NCI-H526 (cell line): ENCODE results near the gene FNIP2.
"Not testable (repeated sequence)": the region's sequence is repeated elsewhere in the genome, so short reads cannot be mapped to it uniquely, and the experiment has no call there.

ENCODE experiments used
- DNase-seq, 2 experiments: peaks; one replicate each; lab custom pipeline; 2025; lab: John Stamatoyannopoulos, UW

FNIP2 gene

DNA sequence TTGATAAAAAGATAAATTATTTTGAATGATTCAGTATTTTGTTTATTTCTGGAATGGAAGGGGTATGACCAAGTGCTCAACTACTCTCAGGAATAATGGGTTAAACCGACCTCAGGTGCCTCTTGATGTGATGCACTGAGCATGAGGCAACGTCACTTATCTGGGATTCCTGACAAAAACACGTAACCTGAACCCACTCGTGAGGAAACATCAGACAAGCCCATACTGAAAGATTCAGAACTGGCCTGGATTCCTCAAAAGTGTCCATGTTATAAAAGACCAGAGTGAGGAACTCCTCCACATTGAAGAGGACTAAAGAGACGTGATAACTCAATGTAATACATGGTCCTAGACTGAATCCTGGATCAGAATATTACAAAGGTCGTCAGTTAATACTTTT lies 144.0 kb downstream of the FNIP2 start:
- no peak for DNase-seq

GRCh38 chr4:158913766-158914165 lies 144.9 kb downstream of the FNIP2 start:
- no peak for DNase-seq

DNA sequence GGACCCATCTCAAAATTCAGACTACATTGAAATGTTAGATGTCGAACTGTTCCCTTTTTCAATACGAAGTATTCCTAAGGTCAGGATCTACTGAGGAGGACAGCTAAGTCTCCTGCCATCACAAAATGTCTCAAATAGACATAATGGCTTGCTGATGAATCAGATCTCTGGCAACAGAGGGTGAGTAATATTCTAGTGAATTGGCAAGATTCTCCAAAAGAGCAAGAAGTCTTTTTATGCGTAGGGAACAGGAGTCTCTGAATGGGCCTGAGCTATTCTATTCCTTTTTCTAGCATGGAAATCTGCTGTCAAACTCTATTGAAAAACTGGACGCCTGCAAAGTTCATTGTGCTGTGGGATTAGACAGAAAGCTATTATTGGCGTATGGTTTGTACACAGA lies 145.4 kb downstream of the FNIP2 start:
- DNase-seq: no peak

- no peak for DNase-seq
Measured at GRCh38 chr4:158915683-158916241, 146.9 kb downstream of the FNIP2 start.

GRCh38 chr4:158920452-158920996 lies 151.7 kb downstream of the FNIP2 start:
- not testable (repeated sequence) for DNase-seq

DNA sequence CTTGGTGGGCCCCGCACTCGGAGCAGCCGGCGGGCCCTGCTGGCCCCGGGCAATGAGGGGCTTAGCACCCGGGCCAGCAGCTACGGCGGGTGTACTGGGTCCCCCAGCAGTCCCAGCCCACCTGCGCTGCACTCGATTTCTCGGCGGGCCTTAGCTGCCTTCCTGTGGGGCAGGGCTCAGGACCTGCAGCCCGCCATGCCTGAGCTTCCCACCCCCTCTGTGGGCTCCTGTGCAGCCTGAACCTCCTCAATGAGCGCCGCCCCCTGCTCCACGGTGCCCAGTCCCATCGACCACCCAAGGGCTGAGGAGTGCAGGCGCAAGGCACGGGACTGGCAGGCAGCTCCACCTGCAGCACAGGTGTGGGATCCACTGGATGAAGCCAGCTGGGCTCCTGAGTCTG lies 158.9 kb downstream of the FNIP2 start:
- DNase-seq: not testable (repeated sequence)

DNA sequence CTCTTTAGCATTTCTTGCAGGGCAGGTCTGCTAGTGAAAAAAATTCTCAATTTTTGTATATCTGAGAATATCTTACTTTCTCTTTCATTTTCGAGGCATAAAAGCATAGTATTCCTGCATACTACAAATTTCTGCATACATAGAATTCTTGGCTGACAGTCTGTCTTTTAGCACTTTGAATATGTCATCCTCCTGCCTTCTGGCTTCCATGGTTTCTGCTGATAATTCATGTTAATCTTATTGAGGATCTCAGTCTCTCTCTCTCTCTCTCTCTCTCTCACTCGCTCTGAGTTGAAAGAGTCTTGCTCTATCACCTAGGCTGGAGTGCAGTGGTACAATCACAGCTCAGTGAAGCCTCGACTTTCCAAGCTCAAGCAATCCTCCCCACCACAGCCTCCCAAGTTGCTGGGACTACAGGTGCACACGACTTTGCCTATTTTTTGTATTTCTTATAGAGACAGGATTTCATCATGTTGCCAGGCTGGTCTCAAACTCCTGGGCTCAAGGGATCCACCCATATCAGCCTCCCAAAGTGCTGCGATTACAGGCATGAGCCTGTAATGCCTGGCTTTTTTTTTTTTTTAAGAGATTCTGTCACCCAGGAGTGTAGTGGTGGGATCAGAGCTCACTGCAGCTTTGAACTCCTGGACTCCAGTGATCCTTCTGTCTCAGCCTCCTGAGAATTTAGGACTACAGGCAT lies 161.3 kb downstream of the FNIP2 start:
- DNase-seq: no peak

GRCh38 chr4:158930639-158930972 lies 161.8 kb downstream of the FNIP2 start:
- no peak for DNase-seq

- DNase-seq: no peak
Measured at GRCh38 chr4:158933236-158933635, 164.4 kb downstream of the FNIP2 start.

DNA sequence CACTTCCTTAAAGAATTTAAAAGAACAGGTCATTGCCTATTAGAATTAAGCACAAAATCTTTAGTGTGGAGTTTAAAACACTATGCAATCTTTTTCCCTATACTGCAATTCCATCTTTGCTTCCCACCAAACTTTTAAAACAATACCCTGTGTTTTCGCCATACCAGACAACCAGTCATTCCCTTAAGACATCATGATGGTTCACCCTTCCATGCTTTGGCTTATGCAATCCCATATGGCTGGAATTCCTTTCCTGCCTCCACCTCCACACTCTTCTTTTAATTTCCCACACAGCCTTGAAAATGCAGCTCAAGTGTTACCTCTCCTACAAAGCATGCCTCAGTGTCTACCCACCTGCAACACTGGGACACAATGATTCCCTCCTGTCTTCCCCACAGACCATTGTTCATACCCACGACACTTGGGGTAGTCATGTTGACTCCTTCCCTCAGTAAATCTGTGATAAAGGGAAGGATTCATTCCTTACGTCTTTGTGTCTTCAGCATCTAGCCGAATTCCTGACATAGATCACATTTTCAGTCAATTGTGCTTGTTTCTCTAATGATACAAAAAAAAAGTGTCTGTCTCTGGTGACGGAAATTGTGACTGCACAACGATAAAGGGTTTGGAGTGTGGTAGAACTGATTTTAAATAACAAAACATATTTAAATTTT lies 166.3 kb downstream of the FNIP2 start:
- DNase-seq: no peak

DNA sequence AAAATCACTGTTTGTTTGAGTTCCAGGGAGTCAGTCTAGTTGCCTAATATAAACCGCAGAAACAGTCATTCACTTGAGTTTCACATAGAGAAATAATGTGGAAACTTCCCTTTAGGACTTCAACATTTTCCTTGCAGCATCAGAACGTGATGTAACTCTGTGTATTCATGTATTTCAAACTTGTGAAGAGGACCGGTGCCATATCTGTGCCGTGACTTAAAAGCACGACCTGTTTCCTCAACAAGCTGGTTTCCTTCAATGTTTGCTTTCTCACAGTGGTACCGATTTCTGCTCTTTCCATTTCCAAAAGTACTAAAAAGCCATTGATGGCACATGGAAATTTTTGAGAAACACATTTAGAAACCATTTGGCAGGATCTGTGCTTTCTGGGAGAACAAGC lies 167.4 kb downstream of the FNIP2 start:
- no peak for DNase-seq

- no peak for DNase-seq
Measured at GRCh38 chr4:158938220-158939044, 169.6 kb downstream of the FNIP2 start.

DNA sequence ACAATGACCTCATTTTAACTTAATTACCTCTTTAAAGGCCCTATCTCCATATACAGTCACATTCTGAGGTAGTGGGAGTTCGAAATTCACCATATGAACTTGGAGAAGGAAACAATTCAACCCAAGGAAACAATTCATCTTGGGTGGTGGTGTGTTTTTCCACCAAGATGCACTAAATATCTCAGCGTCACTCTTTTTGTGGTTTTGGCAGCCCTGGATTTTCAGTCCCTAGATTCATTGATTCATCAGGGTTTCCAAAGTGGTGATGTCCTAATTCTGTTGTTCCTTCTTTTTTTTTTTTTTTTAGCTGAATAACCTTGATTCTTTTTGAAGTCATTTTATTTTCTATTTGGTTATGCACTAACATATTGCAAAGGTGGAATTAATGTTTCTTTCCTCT lies 171.4 kb downstream of the FNIP2 start:
- no peak for DNase-seq

GRCh38 chr4:158941321-158941720 lies 172.5 kb downstream of the FNIP2 start:
- DNase-seq: no peak

DNA sequence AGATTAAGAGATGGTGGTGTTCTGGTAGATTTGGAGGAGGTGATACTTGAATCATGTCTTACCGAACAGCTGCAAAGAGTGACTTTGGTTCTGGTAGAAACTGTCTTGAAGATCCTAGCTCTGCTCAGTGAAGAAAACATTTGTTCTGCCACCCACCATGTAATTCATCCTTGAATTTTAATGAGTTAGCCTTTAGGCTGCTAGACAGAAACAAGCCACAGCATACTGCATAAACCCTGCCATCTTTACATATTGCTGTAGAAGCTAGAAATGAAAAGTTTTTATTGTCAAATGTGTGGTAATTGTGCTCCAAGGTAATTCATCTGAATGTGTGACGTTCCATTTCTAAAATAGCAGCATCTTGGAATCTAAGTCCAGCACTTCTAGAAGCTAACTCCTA lies 173.1 kb downstream of the FNIP2 start:
- no peak for DNase-seq

GRCh38 chr4:158945529-158946108 lies 176.8 kb downstream of the FNIP2 start:
- no peak for DNase-seq

- DNase-seq: no peak
Measured at GRCh38 chr4:158946825-158947224, 178.0 kb downstream of the FNIP2 start.

DNA sequence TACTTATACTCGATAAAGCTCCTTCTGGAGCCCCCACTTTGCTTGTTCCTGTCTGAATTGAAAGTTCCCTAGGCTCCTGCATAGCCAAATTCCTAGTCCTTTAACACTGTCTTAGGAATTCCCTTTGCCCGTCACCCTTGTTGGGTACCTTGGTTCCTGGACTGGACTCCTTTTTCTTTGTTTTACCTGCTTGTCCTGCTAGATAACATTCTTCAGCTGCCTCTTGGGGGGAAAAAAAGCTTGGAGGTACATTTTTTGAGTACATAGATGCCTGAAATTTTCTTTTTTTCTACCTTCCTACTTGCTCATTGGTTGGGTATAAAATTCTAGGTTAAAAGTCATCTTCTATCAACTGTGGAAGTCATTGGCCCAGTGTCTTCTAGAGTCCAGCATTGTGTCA lies 179.2 kb downstream of the FNIP2 start:
- no peak for DNase-seq

DNA sequence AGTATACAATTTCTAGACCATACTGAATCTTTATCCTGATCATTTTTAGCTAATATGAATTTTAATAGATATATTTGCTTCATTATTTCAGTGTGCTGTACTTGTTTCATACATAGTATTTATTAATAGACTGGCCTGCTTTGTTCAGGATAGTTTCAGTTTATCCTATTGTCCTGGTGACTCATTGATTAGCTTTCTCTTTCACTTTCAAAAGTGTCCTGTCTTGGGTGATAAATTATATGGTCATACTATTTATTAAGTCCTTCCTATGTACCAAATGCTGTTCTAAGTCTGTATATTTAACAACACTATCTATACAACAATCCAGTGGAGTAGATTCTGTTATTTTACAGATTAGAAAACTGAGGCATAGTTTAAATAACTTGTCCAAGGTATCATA lies 180.3 kb downstream of the FNIP2 start:
- DNase-seq: no peak

DNA sequence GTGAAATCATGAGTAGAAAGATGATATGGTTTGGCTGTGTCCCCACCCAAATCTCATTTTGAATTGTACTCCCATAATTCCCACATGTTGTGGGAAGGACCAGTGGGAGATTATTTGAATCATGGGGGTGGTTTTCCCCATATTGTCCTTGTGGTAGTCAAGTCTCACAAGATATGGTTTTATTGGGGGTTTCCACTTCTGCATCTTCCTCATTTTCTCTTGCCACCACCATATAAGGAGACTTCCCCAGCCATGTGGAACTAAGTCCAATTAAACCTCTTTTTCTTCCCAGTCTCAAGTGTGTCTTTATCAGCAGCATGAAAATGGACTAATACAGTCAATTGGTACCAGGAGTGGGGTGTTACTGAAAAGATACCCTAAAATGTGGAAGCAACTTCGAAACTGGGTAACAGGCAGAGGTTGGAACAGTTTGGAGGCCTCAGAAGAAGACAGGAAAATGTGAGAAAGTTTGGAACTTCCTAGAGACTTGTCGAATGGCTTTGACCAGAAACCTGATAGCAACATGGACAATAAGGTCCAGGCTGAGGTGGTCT lies 183.5 kb downstream of the FNIP2 start:
- DNase-seq: not testable (repeated sequence)

- DNase-seq: not testable (repeated sequence)
Measured at GRCh38 chr4:158956345-158956744, 187.5 kb downstream of the FNIP2 start.

DNA sequence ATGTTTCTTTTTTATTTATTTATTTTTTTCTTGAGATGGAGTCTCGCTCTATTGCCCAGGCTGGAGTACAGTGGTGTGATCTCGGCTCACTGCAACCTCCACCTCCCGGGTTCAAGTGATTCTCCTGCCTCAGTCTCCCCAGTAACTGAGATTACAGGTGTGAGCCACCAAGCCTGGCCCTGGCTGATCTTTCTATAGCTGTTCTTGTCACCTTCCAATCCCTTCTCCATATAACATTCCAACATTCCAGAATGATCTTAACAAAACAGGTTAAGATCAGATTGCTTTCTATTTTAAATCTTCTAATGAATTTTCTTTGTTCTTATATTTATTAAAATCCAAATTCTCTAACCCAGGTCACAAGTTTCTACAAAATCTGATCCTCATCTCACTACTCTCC lies 188.1 kb downstream of the FNIP2 start:
- not testable (repeated sequence) for DNase-seq
